WTC11 (cell line): ENCODE results near the gene MRPL22. TPM values are rescaled to one million over a fixed set of nuclear protein-coding genes. Genes with fewer than 3 reads are reported as not detected.

ENCODE experiments used
- ATAC-seq: fragments of 200-7000 bp; cut with Tn5 transposase; 2 replicates; pipeline ENCODE4 v1.10.0; 2021; ENCODE audit warnings: mild to moderate bottlenecking, moderate library complexity
- Bru-seq: library from RNA; stranded (reverse); fragments of 400-500 nt; gene quantifications from one replicate; lab custom pipeline; 2021; lab: Mats Ljungman, UMichigan
- CTCF ChIA-PET: fragments of 300-600 bp; sonication (Branson Sonifier 250); formaldehyde crosslinking; loops from one replicate; lab custom pipeline; 2021; ENCODE audit warnings: antibody characterized with exemption; lab: Charles Lee
- POLR2A ChIA-PET: fragments of 350-600 bp; sonication (Branson Sonifier 250); formaldehyde crosslinking; loops from one replicate; lab custom pipeline; 2021; ENCODE audit warnings: antibody characterized with exemption; lab: Charles Lee
- DNase-seq: peaks from one replicate; pipeline ENCODE4 v3.0.0; 2021; ENCODE audit warnings: low spot score
- H3K27ac Mint-ChIP-seq: 2 replicates; pipeline ENCODE4 v1.8.0; 2021; ENCODE audit warnings: mixed read lengths
- H3K27me3 Mint-ChIP-seq: 2 replicates; pipeline ENCODE4 v1.8.0; 2021; ENCODE audit warnings: low read depth, mild to moderate bottlenecking, moderate library complexity, mixed read lengths
- H3K36me3 Mint-ChIP-seq: 2 replicates; pipeline ENCODE4 v1.8.0; 2021; ENCODE audit warnings: mixed read lengths
- H3K4me1 Mint-ChIP-seq: 2 replicates; pipeline ENCODE4 v1.8.0; 2022; ENCODE audit warnings: mixed read lengths
- H3K4me3 Mint-ChIP-seq: 2 replicates; pipeline ENCODE4 v1.8.0; 2021; ENCODE audit warnings: mild to moderate bottlenecking, moderate library complexity, mixed read lengths
- H3K9me3 Mint-ChIP-seq: 2 replicates; pipeline ENCODE4 v1.8.0; 2021; ENCODE audit warnings: mixed read lengths
- ATF1 ChIP-seq: sonication (generic); formaldehyde crosslinking; IDR thresholded peaks from 2 replicates; pipeline ENCODE4 v1.8.1; 2023; ENCODE audit warnings: mild to moderate bottlenecking, moderate library complexity, missing genetic modification reagents
- FOXK1 ChIP-seq: sonication (generic); formaldehyde crosslinking; IDR thresholded peaks from 2 replicates; pipeline ENCODE4 v1.8.0; 2022; ENCODE audit warnings: mild to moderate bottlenecking, moderate library complexity, missing genetic modification reagents
- FOXP1 ChIP-seq: sonication (generic); formaldehyde crosslinking; IDR thresholded peaks from 2 replicates; pipeline ENCODE4 v1.8.0; 2022; ENCODE audit warnings: missing genetic modification reagents, mild to moderate bottlenecking, moderate library complexity, borderline replicate concordance
- GABPB1 ChIP-seq: sonication (generic); formaldehyde crosslinking; IDR thresholded peaks from 2 replicates; pipeline ENCODE4 v1.8.1; 2023; ENCODE audit warnings: mild to moderate bottlenecking, missing genetic modification reagents
- HMGA2 ChIP-seq: fragments of 250-450 bp; sonication (Bioruptor Pico); IDR thresholded peaks from 2 replicates; pipeline ENCODE4 v1.4.0; 2021; ENCODE audit warnings: mild to moderate bottlenecking, moderate library complexity
- KAT7 ChIP-seq: sonication (generic); formaldehyde crosslinking; IDR thresholded peaks from 2 replicates; pipeline ENCODE4 v1.8.1; 2023; ENCODE audit warnings: missing genetic modification reagents, mild to moderate bottlenecking, borderline replicate concordance
- NFATC4 ChIP-seq: fragments of 250-450 bp; sonication (Bioruptor Pico); IDR thresholded peaks from 2 replicates; pipeline ENCODE4 v1.9.0; 2021; ENCODE audit warnings: mild to moderate bottlenecking
- NFE2L1 ChIP-seq: sonication (generic); formaldehyde crosslinking; IDR thresholded peaks from 2 replicates; pipeline ENCODE4 v1.8.1; 2023; ENCODE audit warnings: missing genetic modification reagents
- SOX15 ChIP-seq: fragments of 250-450 bp; sonication (Bioruptor Pico); IDR thresholded peaks from 2 replicates; pipeline ENCODE4 v1.9.0; 2021; ENCODE audit warnings: mild to moderate bottlenecking
- SP1 ChIP-seq: sonication (generic); formaldehyde crosslinking; conservative IDR thresholded peaks from 2 replicates; pipeline ENCODE4 v1.8.1; 2022; ENCODE audit warnings: missing genetic modification reagents
- TEAD1 ChIP-seq: sonication (generic); formaldehyde crosslinking; IDR thresholded peaks from 2 replicates; pipeline ENCODE4 v1.8.0; 2022; ENCODE audit warnings: mild to moderate bottlenecking, missing genetic modification reagents
- TEAD4 ChIP-seq: sonication (generic); formaldehyde crosslinking; IDR thresholded peaks from 2 replicates; pipeline ENCODE4 v1.8.0; 2022; ENCODE audit warnings: mild to moderate bottlenecking, missing genetic modification reagents
- ZNF232 ChIP-seq: sonication (generic); formaldehyde crosslinking; IDR thresholded peaks from 2 replicates; pipeline ENCODE4 v1.8.0; 2022; ENCODE audit warnings: mild to moderate bottlenecking, missing genetic modification reagents
- long read RNA-seq, 3 experiments: library from RNA in 1 of 3; library from capped mRNA in 1 of 3; library from polyadenylated mRNA in 1 of 3; unstranded in 2 of 3; stranded (forward) in 1 of 3; transcript quantifications; one replicate each; pipeline ENCODE4 v2.0.0, GENCODE V29; 2021
- total RNA-seq: library from RNA; stranded (reverse); gene quantifications from 3 replicates; pipeline ENCODE4 v1.2.3, GENCODE V29; 2021
- TF ChIP-seq, protein P1 (sequence below): sonication (generic); formaldehyde crosslinking; IDR thresholded peaks from 2 replicates; pipeline ENCODE4 v1.8.0; 2023; ENCODE audit warnings: mild to moderate bottlenecking, missing genetic modification reagents
- TF ChIP-seq, protein P2 (sequence below): sonication (generic); formaldehyde crosslinking; IDR thresholded peaks from 2 replicates; pipeline ENCODE4 v1.8.0; 2022; ENCODE audit warnings: mild to moderate bottlenecking, missing genetic modification reagents
- TF ChIP-seq, protein P3 (sequence below): sonication (generic); formaldehyde crosslinking; IDR thresholded peaks from 2 replicates; pipeline ENCODE4 v1.8.0; 2022; ENCODE audit warnings: mild to moderate bottlenecking, missing genetic modification reagents
- TF ChIP-seq, protein P4 (sequence below): sonication (generic); formaldehyde crosslinking; IDR thresholded peaks from 2 replicates; pipeline ENCODE4 v1.8.1; 2023; ENCODE audit warnings: mild to moderate bottlenecking, missing genetic modification reagents, moderate library complexity
- TF ChIP-seq, protein P5 (sequence below): fragments of 250-450 bp; sonication (Bioruptor Pico); conservative IDR thresholded peaks from 2 replicates; pipeline ENCODE4 v1.9.0; 2021; ENCODE audit warnings: mild to moderate bottlenecking
- TF ChIP-seq, protein P6 (sequence below): fragments of 250-450 bp; sonication (Bioruptor Pico); IDR thresholded peaks from 2 replicates; pipeline ENCODE4 v1.9.0; 2021; ENCODE audit warnings: mild to moderate bottlenecking
- TF ChIP-seq, protein P7 (sequence below): fragments of 200-600 bp; IDR thresholded peaks from 2 replicates; pipeline ENCODE4 v1.8.0; 2022; ENCODE audit warnings: antibody characterized with exemption
- TF ChIP-seq, protein P8 (sequence below): fragments of 250-450 bp; sonication (Bioruptor Pico); IDR thresholded peaks from 2 replicates; pipeline ENCODE4 v1.9.0; 2021; ENCODE audit warnings: moderate library complexity, mild to moderate bottlenecking, inconsistent platforms, borderline replicate concordance

Gene MRPL22
- total RNA-seq (52.0 to 62.3 TPM (median 60.1 TPM) in 3 replicates), Bru-seq, nascent RNA (percentile 83 among the genes with signal in this experiment)
- long read RNA-seq, experiment 1, transcript MRPL22-207 (7 exons, 3,176 nt), result major isoform, 139 of 148 reads
- long read RNA-seq, experiment 1, transcript MRPL22-201 (6 exons, 3,035 nt), result minor isoform, 5 of 148 reads
- long read RNA-seq, experiment 1, partial matches to known transcripts, result 0 of 148 reads
- long read RNA-seq, experiment 1, other reads (novel, unspliced or antisense), result 2 of 148 reads
- long read RNA-seq, experiment 2, transcript MRPL22-207 (7 exons, 3,176 nt), result major isoform, 66 of 102 reads
- long read RNA-seq, experiment 2, transcript MRPL22-202 (6 exons, 784 nt), result minor isoform, 18 of 102 reads
- long read RNA-seq, experiment 2, partial matches to known transcripts, result 9 of 102 reads
- long read RNA-seq, experiment 2, other reads (novel, unspliced or antisense), result 4 of 102 reads
- long read RNA-seq, experiment 3, transcript MRPL22-207 (7 exons, 3,176 nt), result major isoform, 17 of 23 reads
- long read RNA-seq, experiment 3, partial matches to known transcripts, result 0 of 23 reads
- long read RNA-seq, experiment 3, other reads (novel, unspliced or antisense), result 2 of 23 reads

DNA sequence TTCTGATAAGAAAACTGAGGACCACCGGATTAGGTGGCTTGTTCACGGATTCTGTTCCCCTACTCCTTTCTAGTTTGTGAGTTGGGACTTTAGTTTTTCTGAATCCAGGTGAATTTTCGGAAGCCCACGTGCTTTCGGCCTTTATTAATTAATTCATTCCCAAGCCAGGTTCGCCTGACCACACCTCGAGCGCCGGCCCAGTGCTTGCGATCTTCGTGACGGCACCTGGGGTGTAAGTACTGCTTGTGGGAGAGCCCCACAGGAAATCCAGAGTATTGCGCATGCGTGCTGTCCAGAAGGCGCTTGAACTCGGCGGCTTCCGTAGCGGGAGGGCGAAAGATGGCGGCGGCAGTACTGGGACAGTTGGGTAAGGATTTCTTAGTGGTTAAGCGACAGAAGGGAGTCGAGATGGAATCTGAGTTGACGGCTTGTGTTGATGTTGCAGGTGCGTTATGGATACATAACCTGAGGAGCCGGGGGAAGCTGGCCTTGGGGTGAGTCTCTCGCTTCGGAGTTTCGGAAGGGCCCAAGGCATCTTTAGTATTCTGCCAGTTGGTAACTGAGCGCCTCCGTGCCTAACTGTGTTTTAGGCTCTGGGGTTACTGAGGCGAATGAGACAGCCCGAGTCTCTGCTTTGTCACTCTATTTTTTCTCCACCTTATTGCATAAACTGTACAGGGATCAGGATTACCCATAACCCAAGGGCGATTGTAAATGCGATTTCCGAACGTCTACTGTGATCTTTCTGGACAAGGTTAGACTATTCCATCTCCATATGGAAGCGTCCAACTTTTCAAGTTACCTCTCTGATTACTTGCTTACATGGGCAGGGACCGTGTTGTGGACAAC lies at the start of gene MRPL22:
Gene MRPL22 (plus strand): TSS at position 302 of the 849 bp plus-strand sequence. CDS start 38 bp downstream, at position 340.
- ChIA-PET POLR2A (no interaction called here), CTCF (no interaction called here)
- DNase-seq (peak; percentile 92), ATAC-seq (peak; percentile 30)
- no peaks in the 10 kb centered on the region for H3K9me3 Mint-ChIP-seq
- peaks cover 16% of the 10 kb centered on the region for H3K4me1 Mint-ChIP-seq
- peak within 1 kb of the TSS; percentile 83 for H3K27ac Mint-ChIP-seq
- H3K36me3 Mint-ChIP-seq, result no peaks in the 10 kb centered on the region
- peaks cover 2% of the 10 kb centered on the region; the same call in 1 of the 2 replicates for H3K27me3 Mint-ChIP-seq
- TF ChIP-seq, protein P1, sequence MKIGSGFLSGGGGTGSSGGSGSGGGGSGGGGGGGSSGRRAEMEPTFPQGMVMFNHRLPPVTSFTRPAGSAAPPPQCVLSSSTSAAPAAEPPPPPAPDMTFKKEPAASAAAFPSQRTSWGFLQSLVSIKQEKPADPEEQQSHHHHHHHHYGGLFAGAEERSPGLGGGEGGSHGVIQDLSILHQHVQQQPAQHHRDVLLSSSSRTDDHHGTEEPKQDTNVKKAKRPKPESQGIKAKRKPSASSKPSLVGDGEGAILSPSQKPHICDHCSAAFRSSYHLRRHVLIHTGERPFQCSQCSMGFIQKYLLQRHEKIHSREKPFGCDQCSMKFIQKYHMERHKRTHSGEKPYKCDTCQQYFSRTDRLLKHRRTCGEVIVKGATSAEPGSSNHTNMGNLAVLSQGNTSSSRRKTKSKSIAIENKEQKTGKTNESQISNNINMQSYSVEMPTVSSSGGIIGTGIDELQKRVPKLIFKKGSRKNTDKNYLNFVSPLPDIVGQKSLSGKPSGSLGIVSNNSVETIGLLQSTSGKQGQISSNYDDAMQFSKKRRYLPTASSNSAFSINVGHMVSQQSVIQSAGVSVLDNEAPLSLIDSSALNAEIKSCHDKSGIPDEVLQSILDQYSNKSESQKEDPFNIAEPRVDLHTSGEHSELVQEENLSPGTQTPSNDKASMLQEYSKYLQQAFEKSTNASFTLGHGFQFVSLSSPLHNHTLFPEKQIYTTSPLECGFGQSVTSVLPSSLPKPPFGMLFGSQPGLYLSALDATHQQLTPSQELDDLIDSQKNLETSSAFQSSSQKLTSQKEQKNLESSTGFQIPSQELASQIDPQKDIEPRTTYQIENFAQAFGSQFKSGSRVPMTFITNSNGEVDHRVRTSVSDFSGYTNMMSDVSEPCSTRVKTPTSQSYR (CRISPR knock-in tag), result no peak
- TF ChIP-seq FOXP1 (CRISPR knock-in tag) (peak; percentile 64; the same call in 1 of the 2 replicates), HMGA2 (no peak), SP1 (peak; percentile 49), KAT7 (CRISPR knock-in tag) (no peak), FOXK1 (CRISPR knock-in tag) (peak; percentile 57), GABPB1 (CRISPR knock-in tag) (0 out of 2 replicates have a peak, but pooled peaks have one; percentile 42), TEAD4 (no peak), ZNF232 (no peak), ATF1 (no peak), NFE2L1 (CRISPR knock-in tag) (peak; percentile 42; the same call in 1 of the 2 replicates), TEAD1 (0 out of 2 replicates have a peak, but pooled peaks have one; percentile 41), SOX15 (no peak), NFATC4 (CRISPR knock-in tag) (no peak)
- TF ChIP-seq, protein P2, sequence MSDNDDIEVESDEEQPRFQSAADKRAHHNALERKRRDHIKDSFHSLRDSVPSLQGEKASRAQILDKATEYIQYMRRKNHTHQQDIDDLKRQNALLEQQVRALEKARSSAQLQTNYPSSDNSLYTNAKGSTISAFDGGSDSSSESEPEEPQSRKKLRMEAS (CRISPR knock-in tag), result peak; percentile 58; the same call in 1 of the 2 replicates
- TF ChIP-seq, protein P3, sequence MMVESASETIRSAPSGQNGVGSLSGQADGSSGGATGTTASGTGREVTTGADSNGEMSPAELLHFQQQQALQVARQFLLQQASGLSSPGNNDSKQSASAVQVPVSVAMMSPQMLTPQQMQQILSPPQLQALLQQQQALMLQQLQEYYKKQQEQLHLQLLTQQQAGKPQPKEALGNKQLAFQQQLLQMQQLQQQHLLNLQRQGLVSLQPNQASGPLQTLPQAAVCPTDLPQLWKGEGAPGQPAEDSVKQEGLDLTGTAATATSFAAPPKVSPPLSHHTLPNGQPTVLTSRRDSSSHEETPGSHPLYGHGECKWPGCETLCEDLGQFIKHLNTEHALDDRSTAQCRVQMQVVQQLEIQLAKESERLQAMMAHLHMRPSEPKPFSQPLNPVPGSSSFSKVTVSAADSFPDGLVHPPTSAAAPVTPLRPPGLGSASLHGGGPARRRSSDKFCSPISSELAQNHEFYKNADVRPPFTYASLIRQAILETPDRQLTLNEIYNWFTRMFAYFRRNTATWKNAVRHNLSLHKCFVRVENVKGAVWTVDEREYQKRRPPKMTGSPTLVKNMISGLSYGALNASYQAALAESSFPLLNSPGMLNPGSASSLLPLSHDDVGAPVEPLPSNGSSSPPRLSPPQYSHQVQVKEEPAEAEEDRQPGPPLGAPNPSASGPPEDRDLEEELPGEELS (CRISPR knock-in tag), result no peak
- TF ChIP-seq, protein P4, sequence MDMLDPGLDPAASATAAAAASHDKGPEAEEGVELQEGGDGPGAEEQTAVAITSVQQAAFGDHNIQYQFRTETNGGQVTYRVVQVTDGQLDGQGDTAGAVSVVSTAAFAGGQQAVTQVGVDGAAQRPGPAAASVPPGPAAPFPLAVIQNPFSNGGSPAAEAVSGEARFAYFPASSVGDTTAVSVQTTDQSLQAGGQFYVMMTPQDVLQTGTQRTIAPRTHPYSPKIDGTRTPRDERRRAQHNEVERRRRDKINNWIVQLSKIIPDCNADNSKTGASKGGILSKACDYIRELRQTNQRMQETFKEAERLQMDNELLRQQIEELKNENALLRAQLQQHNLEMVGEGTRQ, result no peak
- TF ChIP-seq, protein P5, sequence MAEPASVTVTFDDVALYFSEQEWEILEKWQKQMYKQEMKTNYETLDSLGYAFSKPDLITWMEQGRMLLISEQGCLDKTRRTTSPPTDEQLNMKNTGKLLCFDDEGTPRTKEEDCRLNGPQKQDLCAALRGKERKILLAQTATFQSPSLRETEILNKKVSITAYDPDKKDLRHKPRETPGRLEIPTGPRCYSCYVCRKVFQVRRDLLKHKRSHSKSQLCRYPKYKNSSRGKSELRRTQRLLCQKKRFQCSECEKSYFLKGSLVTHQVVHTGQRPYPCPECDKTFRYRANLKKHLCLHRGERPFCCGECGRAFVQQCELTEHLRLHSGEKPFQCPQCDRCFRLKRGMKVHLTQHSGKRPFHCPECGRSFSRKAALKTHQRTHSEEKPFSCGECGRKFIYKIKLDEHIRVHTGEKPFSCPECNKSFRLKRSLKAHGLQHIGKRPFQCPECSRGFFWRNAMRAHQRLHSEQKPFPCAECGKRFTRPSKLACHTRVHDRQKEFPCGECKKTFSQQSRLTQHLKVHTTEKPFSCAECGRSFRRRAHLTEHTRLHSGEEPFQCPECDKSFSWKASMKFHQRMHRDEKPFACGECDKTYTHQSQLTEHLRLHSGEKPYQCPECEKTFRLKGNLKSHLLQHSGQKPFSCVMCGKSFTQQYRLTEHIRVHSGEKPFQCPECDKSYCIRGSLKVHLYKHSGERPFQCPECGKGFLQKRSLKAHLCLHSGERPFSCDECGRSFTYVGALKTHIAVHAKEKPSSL (CRISPR knock-in tag), result no peak
- TF ChIP-seq, protein P6, sequence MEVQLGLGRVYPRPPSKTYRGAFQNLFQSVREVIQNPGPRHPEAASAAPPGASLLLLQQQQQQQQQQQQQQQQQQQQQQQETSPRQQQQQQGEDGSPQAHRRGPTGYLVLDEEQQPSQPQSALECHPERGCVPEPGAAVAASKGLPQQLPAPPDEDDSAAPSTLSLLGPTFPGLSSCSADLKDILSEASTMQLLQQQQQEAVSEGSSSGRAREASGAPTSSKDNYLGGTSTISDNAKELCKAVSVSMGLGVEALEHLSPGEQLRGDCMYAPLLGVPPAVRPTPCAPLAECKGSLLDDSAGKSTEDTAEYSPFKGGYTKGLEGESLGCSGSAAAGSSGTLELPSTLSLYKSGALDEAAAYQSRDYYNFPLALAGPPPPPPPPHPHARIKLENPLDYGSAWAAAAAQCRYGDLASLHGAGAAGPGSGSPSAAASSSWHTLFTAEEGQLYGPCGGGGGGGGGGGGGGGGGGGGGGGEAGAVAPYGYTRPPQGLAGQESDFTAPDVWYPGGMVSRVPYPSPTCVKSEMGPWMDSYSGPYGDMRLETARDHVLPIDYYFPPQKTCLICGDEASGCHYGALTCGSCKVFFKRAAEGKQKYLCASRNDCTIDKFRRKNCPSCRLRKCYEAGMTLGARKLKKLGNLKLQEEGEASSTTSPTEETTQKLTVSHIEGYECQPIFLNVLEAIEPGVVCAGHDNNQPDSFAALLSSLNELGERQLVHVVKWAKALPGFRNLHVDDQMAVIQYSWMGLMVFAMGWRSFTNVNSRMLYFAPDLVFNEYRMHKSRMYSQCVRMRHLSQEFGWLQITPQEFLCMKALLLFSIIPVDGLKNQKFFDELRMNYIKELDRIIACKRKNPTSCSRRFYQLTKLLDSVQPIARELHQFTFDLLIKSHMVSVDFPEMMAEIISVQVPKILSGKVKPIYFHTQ, result no peak
- TF ChIP-seq, protein P7, sequence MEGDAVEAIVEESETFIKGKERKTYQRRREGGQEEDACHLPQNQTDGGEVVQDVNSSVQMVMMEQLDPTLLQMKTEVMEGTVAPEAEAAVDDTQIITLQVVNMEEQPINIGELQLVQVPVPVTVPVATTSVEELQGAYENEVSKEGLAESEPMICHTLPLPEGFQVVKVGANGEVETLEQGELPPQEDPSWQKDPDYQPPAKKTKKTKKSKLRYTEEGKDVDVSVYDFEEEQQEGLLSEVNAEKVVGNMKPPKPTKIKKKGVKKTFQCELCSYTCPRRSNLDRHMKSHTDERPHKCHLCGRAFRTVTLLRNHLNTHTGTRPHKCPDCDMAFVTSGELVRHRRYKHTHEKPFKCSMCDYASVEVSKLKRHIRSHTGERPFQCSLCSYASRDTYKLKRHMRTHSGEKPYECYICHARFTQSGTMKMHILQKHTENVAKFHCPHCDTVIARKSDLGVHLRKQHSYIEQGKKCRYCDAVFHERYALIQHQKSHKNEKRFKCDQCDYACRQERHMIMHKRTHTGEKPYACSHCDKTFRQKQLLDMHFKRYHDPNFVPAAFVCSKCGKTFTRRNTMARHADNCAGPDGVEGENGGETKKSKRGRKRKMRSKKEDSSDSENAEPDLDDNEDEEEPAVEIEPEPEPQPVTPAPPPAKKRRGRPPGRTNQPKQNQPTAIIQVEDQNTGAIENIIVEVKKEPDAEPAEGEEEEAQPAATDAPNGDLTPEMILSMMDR, result no peak
- TF ChIP-seq, protein P8, sequence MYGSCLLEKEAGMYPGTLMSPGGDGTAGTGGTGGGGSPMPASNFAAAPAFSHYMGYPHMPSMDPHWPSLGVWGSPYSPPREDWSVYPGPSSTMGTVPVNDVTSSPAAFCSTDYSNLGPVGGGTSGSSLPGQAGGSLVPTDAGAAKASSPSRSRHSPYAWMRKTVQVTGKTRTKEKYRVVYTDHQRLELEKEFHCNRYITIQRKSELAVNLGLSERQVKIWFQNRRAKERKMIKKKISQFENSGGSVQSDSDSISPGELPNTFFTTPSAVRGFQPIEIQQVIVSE (CRISPR knock-in tag), result no peak
- H3K4me3 Mint-ChIP-seq, result peak within 1 kb of the TSS; percentile 97
